ENCODE data around the gene TLR2.

- TF ChIP-seq CTCF (IDR thresholded peaks at IDR 0.05; ENCODE audit: low read length): no peak
- TF ChIP-seq EZH2 (IDR thresholded peaks at IDR 0.05; ENCODE audit: borderline replicate concordance, low read length): no peak
Observed at GRCh38 chr4:153755186-153755585, 71.1 kb downstream of the TLR2 start.
